AG04449 (cell line): ENCODE results near the gene TEKTIP1.

Source experiments
- CTCF ChIA-PET: fragments of 350-600 bp; formaldehyde crosslinking; extraction: SDS; loops from one replicate; lab custom pipeline; 2021; ENCODE audit warnings: antibody characterized with exemption; lab: Yijun Ruan, JAX
- POLR2A ChIA-PET: fragments of 400-600, 350-600 bp; formaldehyde crosslinking; extraction: SDS; loops from one replicate; lab custom pipeline; 2020; ENCODE audit warnings: antibody characterized with exemption, inconsistent platforms; lab: Yijun Ruan, JAX
- DNase-seq: peaks from one replicate; pipeline ENCODE4 v3.0.0-alpha.2; 2010; ENCODE audit warnings: low read depth, low spot score
- H3K4me3 ChIP-seq: 2 replicates; pipeline ENCODE4 v1.5.1; 2011; ENCODE audit warnings: low read depth, mild to moderate bottlenecking, control low read depth, low read length
- CTCF ChIP-seq: IDR thresholded peaks from one replicate; pipeline ENCODE4 v1.5.1; 2011; ENCODE audit warnings: mild to moderate bottlenecking, moderate library complexity, low read length, control low read depth, inconsistent platforms; ENCODE audit not compliant: insufficient read depth; ENCODE audit errors: missing control alignments

TEKTIP1 gene

DNA sequence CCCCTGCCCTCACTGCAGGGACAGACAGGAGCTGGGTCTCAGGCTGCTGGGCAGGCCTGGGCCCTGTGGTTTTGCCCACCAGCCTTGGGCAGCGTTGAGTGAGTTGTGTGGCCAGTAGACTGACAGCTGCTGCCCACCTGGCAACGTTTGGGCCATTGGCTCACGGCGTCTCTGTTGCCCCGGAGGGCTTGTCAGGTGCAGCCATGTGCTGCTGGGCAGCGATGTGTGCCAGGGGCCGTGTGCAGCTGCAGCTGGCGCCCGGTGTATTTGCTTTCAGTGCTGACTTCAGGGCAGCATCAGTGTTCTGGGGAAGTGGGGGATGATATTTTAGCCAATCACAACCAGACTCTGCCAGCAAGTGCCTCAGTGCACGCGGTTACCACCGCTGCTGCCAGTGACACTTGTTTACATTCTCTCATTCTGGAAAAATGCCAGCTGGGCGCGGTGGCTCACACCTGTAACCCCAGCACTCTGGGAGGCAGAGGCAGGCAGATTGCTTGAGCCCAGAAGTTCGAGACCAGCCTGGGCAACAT, 22.2 kb upstream of the TEKTIP1 start:
- CTCF ChIA-PET: interaction anchor here (1.5 kb wide), 1 partner anchor 28 kb away, joined by 5 read pairs; no protein-coding TSS in a partner anchor
- DNase-seq: no peak
- TF ChIP-seq CTCF: no peak
- POLR2A ChIA-PET: no interaction called here
- H3K4me3 ChIP-seq: no peak overlapping the region

DNA sequence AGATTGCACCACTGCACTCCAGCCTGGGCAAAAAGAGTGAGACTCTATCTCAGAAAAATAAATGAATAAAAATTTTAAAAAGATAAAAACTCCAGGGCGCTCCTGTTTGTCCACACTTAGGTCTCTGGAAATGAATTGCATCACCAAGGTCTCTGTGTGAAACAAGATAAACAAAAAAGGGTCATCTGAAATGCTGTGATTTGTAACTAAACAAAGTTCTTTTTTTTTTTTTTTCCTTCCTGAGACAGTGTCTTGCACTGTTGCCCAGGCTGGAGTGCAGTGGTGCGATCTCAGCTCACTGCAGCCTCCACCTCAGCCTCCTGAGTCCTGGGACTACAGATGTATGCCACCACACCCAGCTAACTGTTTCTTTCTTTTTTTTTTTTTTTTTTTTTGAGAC, 21.3 kb upstream of the TEKTIP1 start:
- DNase-seq: no peak
- no peak overlapping the region for H3K4me3 ChIP-seq
- CTCF ChIA-PET: interaction anchor here (1.1 kb wide), 1 partner anchor 213 kb away, joined by 3 read pairs; no protein-coding TSS in a partner anchor
- TF ChIP-seq CTCF: no peak
- POLR2A ChIA-PET: no interaction called here

DNA sequence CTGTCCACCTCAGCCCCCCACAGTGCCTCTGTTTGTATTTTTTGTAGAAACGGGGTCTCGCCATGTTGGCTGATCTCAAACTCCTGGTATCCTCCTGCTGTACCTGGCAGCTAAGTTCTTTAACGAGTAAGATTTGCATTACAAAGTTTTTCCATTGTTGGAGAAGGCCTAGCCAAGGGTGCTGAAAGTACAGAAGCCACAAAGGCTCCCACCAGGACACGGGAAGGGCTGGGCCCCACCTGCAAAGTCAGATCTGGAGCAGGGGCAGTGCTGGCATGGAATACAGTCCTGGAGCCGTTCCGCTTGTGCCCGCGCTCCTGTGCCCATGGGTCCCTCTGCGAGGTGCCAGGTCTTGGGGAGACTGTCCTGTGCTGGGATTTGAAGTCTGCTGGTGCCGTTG, 20.7 kb upstream of the TEKTIP1 start:
- CTCF ChIA-PET: interaction anchor here (1.1 kb wide), 1 partner anchor 213 kb away, joined by 3 read pairs; no protein-coding TSS in a partner anchor
- DNase-seq: no peak
- POLR2A ChIA-PET: no interaction called here
- TF ChIP-seq CTCF: no peak
- H3K4me3 ChIP-seq: no peak overlapping the region

GRCh38 chr19:3518659-3519058, 20.3 kb upstream of the TEKTIP1 start:
- POLR2A ChIA-PET: no interaction called here
- no peak for DNase-seq
- CTCF ChIA-PET: interaction anchor here (1.1 kb wide), 1 partner anchor 214 kb away, joined by 3 read pairs; no protein-coding TSS in a partner anchor
- no peak overlapping the region for H3K4me3 ChIP-seq
- no peak for TF ChIP-seq CTCF

GRCh38 chr19:3519126-3519525, 19.8 kb upstream of the TEKTIP1 start:
- H3K4me3 ChIP-seq: no peak overlapping the region
- no peak for DNase-seq
- no peak for TF ChIP-seq CTCF
- CTCF ChIA-PET: interaction anchor here (3.0 kb wide), 1 partner anchor 26 kb away, joined by 7 read pairs; no protein-coding TSS in a partner anchor
- POLR2A ChIA-PET: interaction anchor here (0.5 kb wide), 1 partner anchor 38 kb away, joined by 3 read pairs; no protein-coding TSS in a partner anchor

DNA sequence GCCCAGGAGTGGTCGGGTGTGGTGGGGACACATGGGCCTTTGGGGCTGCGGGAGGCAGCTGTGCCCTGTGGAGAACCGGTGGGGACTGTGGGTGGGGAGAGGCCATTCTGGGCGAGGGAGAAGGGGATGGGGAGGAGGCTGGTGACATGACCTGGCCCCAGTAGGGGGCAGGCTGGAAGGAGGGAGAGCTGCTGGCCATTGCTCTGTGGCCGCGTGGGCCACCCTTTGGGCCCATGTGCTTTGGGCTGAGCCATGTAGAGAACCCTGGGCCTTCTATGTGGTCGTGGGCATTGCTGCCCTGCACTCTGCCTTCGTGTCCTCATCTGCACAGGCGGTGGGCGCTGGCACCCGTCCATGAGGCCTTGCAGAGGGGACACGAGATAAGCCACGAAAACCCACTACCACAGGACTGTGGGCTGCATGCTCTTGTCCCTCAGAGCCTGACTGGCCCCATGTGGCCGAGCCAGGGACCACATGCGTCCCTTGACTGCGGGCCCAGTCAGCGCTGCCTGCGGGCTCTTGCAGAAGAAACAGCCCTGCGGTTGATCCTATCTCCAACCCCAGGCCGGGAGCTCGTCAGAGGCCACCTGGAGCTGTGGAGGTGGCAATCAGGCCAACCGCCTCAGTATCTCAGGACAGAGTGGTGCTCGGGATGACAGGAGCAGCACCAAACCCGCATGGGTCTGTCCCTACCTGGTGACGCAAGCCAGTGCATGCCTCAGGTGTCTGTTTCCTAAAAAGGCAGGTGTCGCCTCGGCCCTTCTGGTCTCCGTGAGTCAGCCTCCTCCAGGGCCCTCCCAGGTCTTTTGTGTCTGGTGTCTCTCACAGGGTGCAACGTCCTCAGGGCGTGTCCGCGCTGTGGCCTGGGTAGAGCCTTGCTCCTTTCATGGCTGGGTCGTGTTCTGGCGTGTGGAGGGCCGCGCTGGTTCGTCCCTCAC, 18.5 kb upstream of the TEKTIP1 start:
- CTCF ChIA-PET: interaction anchor here (0.6 to 3.0 kb wide), 2 partner anchors 24 to 216 kb away, joined by 3 to 7 read pairs; no protein-coding TSS in a partner anchor
- POLR2A ChIA-PET: no interaction called here

More for the DNA sequence above, 18.5 kb upstream of the TEKTIP1 start:
- no peak for TF ChIP-seq CTCF
- no peak for DNase-seq
- no peak overlapping the region for H3K4me3 ChIP-seq
